Activated naive CD4-positive, alpha-beta T cell treated with anti-CD3 and anti-CD28 coated beads, Interleukin-2, amount 50 U/mL, for 72 hours (primary cell): Measurements from ENCODE around the gene OTOP2. TPM values are rescaled to one million over a fixed set of nuclear protein-coding genes. Genes with fewer than 3 reads are reported as not detected.

Experiments used
- ATAC-seq, 2 donors: fragments of 150-1000 bp; cut with Tn5 transposase; 2 replicates each; pipeline ENCODE4 v1.10.0; 2021; ENCODE audit warnings: mild to moderate bottlenecking in 2 of 2, moderate library complexity in 2 of 2
- DNase-seq, 2 donors: peaks; one replicate each; pipeline ENCODE4 v3.0.0; 2021 to 2022; ENCODE audit warnings: low spot score in 2 of 2
- H3K27ac Mint-ChIP-seq, 2 donors: one replicate each; pipeline ENCODE4 v1.8.0; 2022; ENCODE audit warnings: mild to moderate bottlenecking in 2 of 2, mixed read lengths in 2 of 2
- H3K36me3 Mint-ChIP-seq, 2 donors: one replicate each; pipeline ENCODE4 v1.8.0; 2022; ENCODE audit warnings: mixed read lengths in 2 of 2
- H3K9me3 Mint-ChIP-seq, 2 donors: one replicate each; pipeline ENCODE4 v1.8.0; 2022; ENCODE audit warnings: mixed read lengths in 2 of 2
- total RNA-seq, 2 donors: library from RNA; stranded (reverse); gene quantifications; one replicate each; pipeline ENCODE4 v1.2.3, GENCODE V29; 2022

OTOP2 gene
- total RNA-seq, 2 donors from 2014 or later = not detected

- Mint-ChIP-seq H3K36me3 (no peaks in the 10 kb centered on the region), H3K27ac (no peak overlapping the region), H3K9me3 (no peaks in the 10 kb centered on the region)
- no peak for DNase-seq
- no peak for ATAC-seq
These were observed 5.2 kb upstream of the OTOP2 start for GRCh38 chr17:74918906-74919305.

GRCh38 chr17:74919440-74920305 lies 4.4 kb upstream of the OTOP2 start:
- no peak for DNase-seq
- no peak for ATAC-seq
- H3K36me3 Mint-ChIP-seq = no peaks in the 10 kb centered on the region
- H3K27ac Mint-ChIP-seq = no peak overlapping the region
- no peaks in the 10 kb centered on the region for H3K9me3 Mint-ChIP-seq

- no peak for ATAC-seq
- Mint-ChIP-seq H3K36me3 (no peaks in the 10 kb centered on the region), H3K27ac (no peak overlapping the region)
These were observed 3.8 kb upstream of the OTOP2 start for GRCh38 chr17:74920306-74920620.

DNA sequence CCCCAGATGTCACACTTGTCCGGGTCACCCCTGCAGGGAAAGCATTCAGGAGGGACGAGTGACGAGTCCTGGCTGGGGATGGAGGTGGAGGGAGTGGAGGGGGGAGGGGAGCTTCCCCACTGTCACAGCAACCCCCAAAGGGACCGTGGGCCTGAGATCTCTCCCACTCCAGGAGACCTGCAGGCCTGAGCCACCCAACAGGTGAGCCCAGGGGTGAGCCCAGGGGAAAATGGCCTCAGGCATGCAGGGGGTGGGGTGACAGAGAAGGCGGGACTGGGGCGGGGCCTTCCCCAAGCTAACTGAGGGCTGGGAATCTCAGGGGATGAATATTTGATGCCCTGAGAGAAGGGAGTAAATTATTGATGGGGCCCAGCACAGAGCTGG lies 3.4 kb upstream of the OTOP2 start:
- ATAC-seq (no peak), DNase-seq (no peak)
- no peak overlapping the region for H3K27ac Mint-ChIP-seq
- H3K36me3 Mint-ChIP-seq = no peaks in the 10 kb centered on the region
- no peaks in the 10 kb centered on the region for H3K9me3 Mint-ChIP-seq

More at GRCh38 chr17:74920306-74920620, 3.8 kb upstream of the OTOP2 start:
- DNase-seq = no peak
- no peaks in the 10 kb centered on the region for H3K9me3 Mint-ChIP-seq

- Mint-ChIP-seq H3K27ac (no peak overlapping the region), H3K9me3 (no peaks in the 10 kb centered on the region), H3K36me3 (peaks cover 0 to 3% of the 10 kb centered on the region in 2 donors)
- ATAC-seq (no peak), DNase-seq (no peak)
These were observed 2.9 kb upstream of the OTOP2 start for GRCh38 chr17:74921026-74921681.

- H3K36me3 Mint-ChIP-seq = peaks cover 0 to 4% of the 10 kb centered on the region in 2 donors
- H3K9me3 Mint-ChIP-seq = no peaks in the 10 kb centered on the region
- H3K27ac Mint-ChIP-seq = no peak overlapping the region
- ATAC-seq (no peak), DNase-seq (no peak)
These were observed 2.3 kb upstream of the OTOP2 start for GRCh38 chr17:74921769-74922168.

GRCh38 chr17:74922172-74922571 lies 1.9 kb upstream of the OTOP2 start:
- H3K27ac Mint-ChIP-seq = no peak overlapping the region
- H3K9me3 Mint-ChIP-seq = no peaks in the 10 kb centered on the region
- no peak for ATAC-seq
- DNase-seq = no peak
- peaks cover 0 to 4% of the 10 kb centered on the region in 2 donors for H3K36me3 Mint-ChIP-seq

- no peak for DNase-seq
- peaks cover 0 to 4% of the 10 kb centered on the region in 2 donors for H3K36me3 Mint-ChIP-seq
- peak; percentile 39 to 61 for ATAC-seq
These were observed 1.2 kb upstream of the OTOP2 start, which contains the start of gene USH1G for GRCh38 chr17:74922694-74923537. Gene USH1G (minus strand): TSS chr17:74923255. CDS start chr17:74923073, 182 bp downstream.

DNA sequence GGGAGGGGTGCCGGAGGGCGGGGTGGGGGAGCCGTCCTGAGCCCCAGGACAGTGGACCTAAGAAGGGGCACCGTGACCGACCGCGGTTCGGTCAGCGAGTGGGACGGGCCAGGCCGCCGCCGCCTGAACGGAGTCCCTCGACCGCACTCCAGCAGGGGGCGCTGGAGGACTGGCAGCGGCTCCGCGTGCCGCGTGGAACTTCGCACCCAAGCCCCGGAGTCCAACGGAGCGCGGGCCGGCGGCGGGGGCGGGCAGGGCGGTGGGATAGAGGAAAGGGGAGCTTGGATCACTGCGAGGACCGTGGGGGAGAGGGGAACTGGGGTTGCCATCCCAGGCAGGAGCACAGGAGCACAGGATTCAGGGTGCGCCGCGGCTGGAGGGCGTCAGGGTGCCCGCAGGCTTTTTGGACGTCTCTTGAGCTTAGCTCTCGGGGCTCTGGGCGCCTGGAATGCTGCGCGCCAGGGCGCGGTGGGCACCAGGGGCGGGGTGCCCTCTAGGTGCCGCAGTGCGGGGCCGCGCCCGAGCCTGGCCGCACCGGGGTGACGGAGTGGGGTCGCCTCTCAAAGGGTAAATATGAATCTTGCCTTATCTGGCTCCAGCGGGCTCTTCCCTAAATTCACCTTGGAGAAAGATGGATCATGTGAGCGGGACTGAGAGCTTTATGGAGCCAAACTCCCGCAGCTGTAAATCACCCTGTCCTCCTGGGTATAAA lies 379 bp upstream of the OTOP2 start:
- H3K9me3 Mint-ChIP-seq = no peaks in the 10 kb centered on the region
- peak; percentile 76 to 79 for ATAC-seq
- peaks cover 0 to 4% of the 10 kb centered on the region in 2 donors for H3K36me3 Mint-ChIP-seq
- DNase-seq = peak; percentile 64 to 88
- no peak overlapping the region for H3K27ac Mint-ChIP-seq

More at GRCh38 chr17:74922694-74923537, 1.2 kb upstream of the OTOP2 start, which contains the start of gene USH1G:
- no peaks in the 10 kb centered on the region for H3K9me3 Mint-ChIP-seq
- H3K27ac Mint-ChIP-seq = no peak within 1 kb of the TSS

DNA sequence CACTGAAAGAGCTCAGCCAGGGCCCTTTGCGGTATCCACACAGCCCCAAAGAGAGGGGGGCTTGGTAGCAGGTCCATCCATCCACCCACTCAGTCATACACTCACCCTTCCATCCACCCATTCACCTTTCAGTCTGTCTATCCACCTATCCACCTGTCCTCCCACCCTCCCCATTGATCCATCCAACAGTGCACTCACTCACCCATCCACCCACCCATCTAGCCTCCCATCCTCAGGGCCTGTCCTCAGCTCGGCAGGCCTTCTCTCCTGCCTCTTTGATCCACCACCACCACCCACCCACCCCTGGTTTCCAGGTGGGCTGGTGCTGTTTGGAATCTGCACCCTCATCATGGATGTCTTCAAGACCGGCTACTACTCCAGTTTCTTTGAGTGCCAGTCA lies 1.2 kb downstream of the OTOP2 start:
- H3K27ac Mint-ChIP-seq = no peak overlapping the region
- H3K9me3 Mint-ChIP-seq = no peaks in the 10 kb centered on the region
- peaks cover 0 to 4% of the 10 kb centered on the region in 2 donors for H3K36me3 Mint-ChIP-seq
- DNase-seq = no peak
- ATAC-seq = no peak

GRCh38 chr17:74928786-74929185 lies 4.7 kb downstream of the OTOP2 start:
- H3K27ac Mint-ChIP-seq = no peak overlapping the region
- ATAC-seq = no peak
- no peak for DNase-seq
- peaks cover 0 to 4% of the 10 kb centered on the region in 2 donors for H3K36me3 Mint-ChIP-seq
- H3K9me3 Mint-ChIP-seq = no peaks in the 10 kb centered on the region

GRCh38 chr17:74930535-74931036 lies 6.5 kb downstream of the OTOP2 start:
- H3K9me3 Mint-ChIP-seq = no peaks in the 10 kb centered on the region
- ATAC-seq = no peak
- peaks cover 0 to 4% of the 10 kb centered on the region in 2 donors for H3K36me3 Mint-ChIP-seq
- no peak for DNase-seq
- no peak overlapping the region for H3K27ac Mint-ChIP-seq

- H3K9me3 Mint-ChIP-seq = no peaks in the 10 kb centered on the region
- H3K27ac Mint-ChIP-seq = no peak overlapping the region
- no peak for ATAC-seq
- DNase-seq = no peak
- no peaks in the 10 kb centered on the region for H3K36me3 Mint-ChIP-seq
These were observed 11.0 kb downstream of the OTOP2 start for GRCh38 chr17:74935048-74935447.

GRCh38 chr17:74935585-74936469 lies 11.8 kb downstream of the OTOP2 start, which contains the start of gene OTOP3:
Gene OTOP3 (plus strand): TSS chr17:74935898. CDS start chr17:74935922, 24 bp downstream.
- DNase-seq (no peak), ATAC-seq (peak in 1 of 2 donors; percentile 24)
- Mint-ChIP-seq H3K27ac (no peak within 1 kb of the TSS), H3K9me3 (no peaks in the 10 kb centered on the region), H3K36me3 (no peaks in the 10 kb centered on the region)

- Mint-ChIP-seq H3K27ac (no peak overlapping the region), H3K36me3 (no peaks in the 10 kb centered on the region)
These were observed 12.4 kb downstream of the OTOP2 start for GRCh38 chr17:74936470-74936799.

More at GRCh38 chr17:74936470-74936799, 12.4 kb downstream of the OTOP2 start:
- ATAC-seq (no peak), DNase-seq (no peak)
- no peaks in the 10 kb centered on the region for H3K9me3 Mint-ChIP-seq
